CD14-positive monocyte (primary cell): ENCODE results near the gene MRPL23. TPM values are rescaled to one million over a fixed set of nuclear protein-coding genes. Genes with fewer than 3 reads are reported as not detected.

Experiments
- DNase-seq, 3 donors: peaks; one replicate each; pipeline ENCODE4 v3.0.0-alpha.2; 2011 to 2022
- H2AFZ ChIP-seq: 2 replicates; pipeline ENCODE4 v1.6.0; 2012; ENCODE audit warnings: mild to moderate bottlenecking, low read depth, low read length, inconsistent platforms; ENCODE audit not compliant: insufficient read depth, poor library complexity, severe bottlenecking
- H3K27ac ChIP-seq, 2 donors: 1 replicate in 1 of 2; 2 replicates in 1 of 2; pipeline ENCODE4 v1.5.1; 2012 to 2013; ENCODE audit warnings: low read length in 2 of 2, control low read depth in 1 of 2, inconsistent platforms in 1 of 2, low read depth in 1 of 2, mild to moderate bottlenecking in 1 of 2
- H3K27me3 ChIP-seq, 2 donors: one replicate each; pipeline versions ENCODE4 v1.6.0 to v1.6.1; 2011 to 2013; ENCODE audit warnings: low read length in 2 of 2; ENCODE audit not compliant: control insufficient read depth in 2 of 2, insufficient read depth in 2 of 2
- H3K36me3 ChIP-seq, 2 donors: replicated peaks in 1 of 2; 1 replicate in 1 of 2; 2 replicates in 1 of 2; pipeline versions ENCODE4 v1.5.1 to v1.6.1; 2012 to 2013; ENCODE audit warnings: low read length in 2 of 2, control low read depth in 1 of 2, inconsistent platforms in 1 of 2, mild to moderate bottlenecking in 1 of 2; ENCODE audit not compliant: insufficient read depth in 2 of 2, control insufficient read depth in 1 of 2
- H3K4me1 ChIP-seq, 2 donors: 1 replicate in 1 of 2; 2 replicates in 1 of 2; pipeline versions ENCODE4 v1.5.1 to v1.6.1; 2012 to 2013; ENCODE audit warnings: low read length in 2 of 2, control low read depth in 1 of 2, inconsistent platforms in 1 of 2, mild to moderate bottlenecking in 1 of 2, moderate library complexity in 1 of 2; ENCODE audit not compliant: insufficient read depth in 2 of 2, control insufficient read depth in 1 of 2
- H3K4me2 ChIP-seq: replicated peaks from 2 replicates; pipeline ENCODE3; 2012; ENCODE audit warnings: low read length, moderate library complexity, mild to moderate bottlenecking; ENCODE audit not compliant: poor library complexity, severe bottlenecking; ENCODE audit errors: extremely low read depth
- H3K4me3 ChIP-seq, 3 experiments: fragments of 200-600 bp in 1 of 3; sonication (generic) in 1 of 3; replicated peaks in 1 of 3; 1 replicate in 2 of 3; 2 replicates in 1 of 3; pipeline ENCODE4 v1.5.1; 2011 to 2013; ENCODE audit warnings: low read length in 3 of 3, mild to moderate bottlenecking in 3 of 3, control low read depth in 2 of 3, low read depth in 2 of 3, inconsistent platforms in 1 of 3, moderate library complexity in 1 of 3
- H3K79me2 ChIP-seq: 2 replicates; pipeline ENCODE4 v1.6.0; 2012; ENCODE audit warnings: mild to moderate bottlenecking, control low read depth, inconsistent platforms, low read length, moderate library complexity; ENCODE audit not compliant: insufficient read depth
- H3K9ac ChIP-seq: 2 replicates; pipeline ENCODE4 v1.6.0; 2017; ENCODE audit warnings: low read length, mild to moderate bottlenecking; ENCODE audit not compliant: insufficient read depth, poor library complexity, severe bottlenecking
- H3K9me3 ChIP-seq, 2 donors: replicated peaks in 1 of 2; 1 replicate in 1 of 2; 2 replicates in 1 of 2; pipeline versions ENCODE4 v1.5.1 to v1.6.1; 2012 to 2013; ENCODE audit warnings: low read length in 2 of 2, control low read depth in 1 of 2; ENCODE audit not compliant: control insufficient read depth in 1 of 2, insufficient read depth in 1 of 2
- H4K20me1 ChIP-seq: 2 replicates; pipeline ENCODE4 v1.6.0; 2012; ENCODE audit warnings: mild to moderate bottlenecking, low read length, control low read depth, moderate library complexity; ENCODE audit not compliant: insufficient read depth
- H3K27ac Mint-ChIP-seq, 7 donors: one replicate each; pipeline ENCODE4 v1.8.0; 2020; ENCODE audit warnings: mild to moderate bottlenecking in 7 of 7, mixed read lengths in 7 of 7, moderate library complexity in 6 of 7, inconsistent platforms in 2 of 7
- H3K27me3 Mint-ChIP-seq, 3 donors: one replicate each; pipeline ENCODE4 v1.8.0; 2021 to 2022; ENCODE audit warnings: low read depth in 3 of 3, mild to moderate bottlenecking in 3 of 3, mixed read lengths in 3 of 3, moderate library complexity in 3 of 3, inconsistent platforms in 1 of 3
- H3K36me3 Mint-ChIP-seq, 2 donors: one replicate each; pipeline ENCODE4 v1.8.0; 2020; ENCODE audit warnings: mixed read lengths in 2 of 2, inconsistent platforms in 1 of 2, mild to moderate bottlenecking in 1 of 2
- H3K4me1 Mint-ChIP-seq: one replicate; pipeline ENCODE4 v1.8.0; 2020; ENCODE audit warnings: mild to moderate bottlenecking, mixed read lengths
- H3K4me3 Mint-ChIP-seq, 2 donors: one replicate each; pipeline ENCODE4 v1.8.0; 2020; ENCODE audit warnings: mild to moderate bottlenecking in 2 of 2, mixed read lengths in 2 of 2, moderate library complexity in 1 of 2
- H3K9me3 Mint-ChIP-seq, 7 donors: one replicate each; pipeline ENCODE4 v1.8.0; 2020 to 2022; ENCODE audit warnings: mixed read lengths in 7 of 7, mild to moderate bottlenecking in 6 of 7, moderate library complexity in 6 of 7, inconsistent platforms in 2 of 7
- WGBS: methylation state at CpG from one replicate; pipeline ENCODE4 v1.1.5; 2013; ENCODE audit warnings: missing lambda C conversion rate; ENCODE audit not compliant: insufficient coverage; 5-methylcytosine and 5-hydroxymethylcytosine counted together
- intact Hi-C, 2 donors: fragments of 100-400 bp; cut with micrococcal nuclease; formaldehyde crosslinking; loops; one replicate each; pipeline versions ENCODE4 v1.15.0 to v1.15.1; 2023
- polyA plus RNA-seq, 3 donors: library from polyadenylated mRNA; depleted of rRNA in 1 of 3; unstranded in 2 of 3; stranded (reverse) in 1 of 3; fragments of 300-500 nt in 2 of 3; fragments of >200 nt in 1 of 3; fragmentation: Illumina TruSeq in 2 of 3; gene quantifications; 1 replicate in 2 of 3; 2 replicates in 1 of 3; pipeline ENCODE4 v1.2.3, GENCODE V29; 2012 to 2021
- TF ChIP-seq, protein P1 (sequence below): fragments of 200-600 bp; IDR thresholded peaks from one replicate; pipeline ENCODE4 v1.8.0; 2022; ENCODE audit warnings: antibody characterized with exemption, mild to moderate bottlenecking

Gene MRPL23
- polyA plus RNA-seq, 3 donors, result 19.3 to 109 (median 51.1) TPM

DNA sequence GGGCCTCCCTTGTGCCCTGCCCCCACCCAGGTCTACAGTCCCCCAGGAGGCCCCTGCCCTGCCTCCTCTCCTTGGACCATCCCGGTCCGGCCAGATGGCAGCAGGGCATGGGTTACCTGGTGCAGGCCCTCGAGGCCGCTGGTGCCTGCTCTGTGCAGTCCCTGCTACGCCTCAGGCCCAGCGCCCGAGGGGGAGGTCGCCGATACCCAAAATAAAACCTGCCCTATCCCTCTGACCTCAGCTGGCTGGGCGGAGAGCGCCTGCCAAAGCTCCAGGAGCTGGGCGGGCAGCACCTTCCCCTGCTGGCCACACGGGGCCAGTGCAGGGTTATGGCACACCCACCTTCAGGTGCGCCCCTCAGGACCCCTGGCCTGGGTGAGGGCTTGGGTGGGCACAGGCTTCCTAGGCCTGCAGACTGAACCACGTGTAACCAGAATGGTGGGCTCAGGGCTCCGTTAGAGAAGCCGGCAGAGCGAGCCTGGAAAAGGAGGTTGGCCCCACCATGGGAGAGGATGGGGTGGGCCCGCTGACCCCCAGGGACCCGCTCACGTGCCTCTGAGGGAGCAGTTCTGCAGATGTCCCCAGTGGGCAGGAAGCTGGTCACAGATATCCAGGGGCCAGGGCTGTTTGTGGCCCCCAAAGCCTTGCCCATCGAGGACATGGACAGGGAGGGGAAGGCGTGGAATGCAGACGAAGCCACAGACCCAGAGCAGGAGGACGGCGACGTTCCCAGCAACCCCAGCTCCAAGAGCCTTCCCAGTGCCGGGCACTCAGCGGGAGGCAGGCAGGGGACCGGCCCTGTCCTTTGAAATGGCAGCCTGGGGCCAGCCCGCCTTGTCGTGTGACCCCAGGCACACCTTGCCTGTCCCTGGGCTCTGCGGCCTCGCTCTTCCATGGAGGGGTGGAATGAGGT, 29.4 kb upstream of the MRPL23 start:
- Histone ChIP-seq H3K9ac (no peak overlapping the region), H3K27ac (no peak overlapping the region), H3K4me2 (no peak overlapping the region), H3K4me3 (no peak overlapping the region), H3K9me3 (no peaks in the 10 kb centered on the region), H3K4me1 (peaks cover under 1 to 3% of the 10 kb centered on the region in 2 donors), H3K27me3 (no peaks in the 10 kb centered on the region), H2AFZ (no peak overlapping the region), H3K79me2 (no peaks in the 10 kb centered on the region), H3K36me3 (no peaks in the 10 kb centered on the region), H4K20me1 (peaks cover 25% of the 10 kb centered on the region)
- peaks cover 0 to 5% (median 0%) of the 10 kb centered on the region in 7 donors for H3K9me3 Mint-ChIP-seq
- TF ChIP-seq, protein P1, sequence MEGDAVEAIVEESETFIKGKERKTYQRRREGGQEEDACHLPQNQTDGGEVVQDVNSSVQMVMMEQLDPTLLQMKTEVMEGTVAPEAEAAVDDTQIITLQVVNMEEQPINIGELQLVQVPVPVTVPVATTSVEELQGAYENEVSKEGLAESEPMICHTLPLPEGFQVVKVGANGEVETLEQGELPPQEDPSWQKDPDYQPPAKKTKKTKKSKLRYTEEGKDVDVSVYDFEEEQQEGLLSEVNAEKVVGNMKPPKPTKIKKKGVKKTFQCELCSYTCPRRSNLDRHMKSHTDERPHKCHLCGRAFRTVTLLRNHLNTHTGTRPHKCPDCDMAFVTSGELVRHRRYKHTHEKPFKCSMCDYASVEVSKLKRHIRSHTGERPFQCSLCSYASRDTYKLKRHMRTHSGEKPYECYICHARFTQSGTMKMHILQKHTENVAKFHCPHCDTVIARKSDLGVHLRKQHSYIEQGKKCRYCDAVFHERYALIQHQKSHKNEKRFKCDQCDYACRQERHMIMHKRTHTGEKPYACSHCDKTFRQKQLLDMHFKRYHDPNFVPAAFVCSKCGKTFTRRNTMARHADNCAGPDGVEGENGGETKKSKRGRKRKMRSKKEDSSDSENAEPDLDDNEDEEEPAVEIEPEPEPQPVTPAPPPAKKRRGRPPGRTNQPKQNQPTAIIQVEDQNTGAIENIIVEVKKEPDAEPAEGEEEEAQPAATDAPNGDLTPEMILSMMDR, result peak; percentile 88
- H3K27ac Mint-ChIP-seq, result no peak overlapping the region
- intact Hi-C loops, result loop anchor here (5.0 to 10.0 kb wide), 3 partner anchors 35 to 83 kb away; partner anchors contain the start of genes SYT8 (in 1 of the 2) and TNNI2 (in 1 of the 2)
- WGBS, result 62% methylated on average over 32 of the region's 34 CpGs
- peaks cover 5 to 8% (median 6%) of the 10 kb centered on the region in 3 donors for H3K27me3 Mint-ChIP-seq
- peaks cover 2% of the 10 kb centered on the region in 2 donors for H3K36me3 Mint-ChIP-seq
- no peak for DNase-seq
- peaks cover 7% of the 10 kb centered on the region for H3K4me1 Mint-ChIP-seq
- no peak overlapping the region for H3K4me3 Mint-ChIP-seq

DNA sequence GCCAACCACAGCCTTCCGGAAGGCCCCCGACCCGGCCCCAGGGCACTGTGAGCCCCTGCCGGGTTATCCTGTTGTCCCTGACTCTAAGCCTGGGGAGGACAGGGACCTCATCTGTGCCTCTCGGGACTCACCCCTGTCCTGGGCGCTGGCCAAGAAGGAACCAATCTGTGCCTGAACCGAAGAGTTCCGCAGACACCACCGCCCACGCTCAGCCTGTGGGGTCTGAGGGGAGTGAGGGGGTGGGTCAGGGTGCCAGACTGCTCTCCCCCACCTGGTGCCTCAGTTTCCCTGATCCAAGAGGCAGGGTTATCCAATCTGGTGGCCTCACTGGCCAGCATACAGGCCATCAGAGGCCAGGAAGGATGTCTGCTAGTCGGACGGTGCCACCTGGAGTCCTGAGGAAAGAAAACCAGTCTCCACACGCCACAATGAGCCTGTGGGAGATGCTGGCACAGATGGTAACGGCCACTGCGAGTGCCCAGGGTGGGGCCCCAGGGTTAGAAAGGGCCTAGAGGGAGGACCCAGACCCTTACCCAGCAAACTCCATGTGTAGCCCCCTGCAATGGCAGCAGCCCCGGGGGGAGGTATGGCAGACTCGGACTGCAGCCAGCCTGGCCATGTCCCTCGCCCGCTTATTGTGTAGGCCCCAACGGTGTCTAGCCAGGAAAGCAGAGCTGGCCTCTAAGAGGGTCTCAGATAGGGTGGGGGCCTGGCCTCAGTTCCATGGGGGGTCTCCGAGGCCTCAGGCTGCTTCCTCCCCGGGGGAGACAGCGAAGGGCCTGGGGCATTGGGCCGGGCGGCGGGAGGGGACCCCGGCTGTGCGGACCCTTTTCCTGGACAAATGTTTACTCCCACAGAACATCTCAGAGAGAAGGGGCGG, 28.5 kb upstream of the MRPL23 start:
- Histone ChIP-seq H3K27me3 (no peaks in the 10 kb centered on the region), H4K20me1 (peaks cover 25% of the 10 kb centered on the region), H3K4me2 (no peak overlapping the region), H3K36me3 (no peaks in the 10 kb centered on the region), H3K27ac (no peak overlapping the region), H3K79me2 (no peaks in the 10 kb centered on the region), H3K9ac (no peak overlapping the region), H3K4me1 (no peaks in the 10 kb centered on the region), H3K9me3 (no peaks in the 10 kb centered on the region), H3K4me3 (no peak overlapping the region), H2AFZ (no peak overlapping the region)
- peak in 1 of 3 donors; percentile 18 for DNase-seq
- no peak overlapping the region for H3K27ac Mint-ChIP-seq
- H3K36me3 Mint-ChIP-seq, result no peaks in the 10 kb centered on the region
- intact Hi-C loops, result loop anchor here (5.0 to 10.0 kb wide), 3 partner anchors 36 to 84 kb away; partner anchors contain the start of genes SYT8 (in 1 of the 2) and TNNI2 (in 1 of the 2)
- peaks cover 0 to 5% (median 0%) of the 10 kb centered on the region in 7 donors for H3K9me3 Mint-ChIP-seq
- H3K4me1 Mint-ChIP-seq, result peaks cover 2% of the 10 kb centered on the region
- WGBS, result 79% methylated on average over 11 of the region's 29 CpGs
- TF ChIP-seq, protein P1, result no peak
- H3K27me3 Mint-ChIP-seq, result peaks cover 6 to 8% (median 6%) of the 10 kb centered on the region in 3 donors
- H3K4me3 Mint-ChIP-seq, result no peak overlapping the region
